ENCODE measurements around the gene MAD2L1. TPM values are rescaled to one million over a fixed set of nuclear protein-coding genes. Genes with fewer than 3 reads are reported as not detected.
"Not testable (repeated sequence)": the region's sequence is repeated elsewhere in the genome, so short reads cannot be mapped to it uniquely, and the experiment has no call there.

The MAD2L1 gene
- 10 to 100 TPM in 2 of 4 donors, 1 to 10 TPM in 2; 3.2 to 32.3 (median 18.4) TPM for polyA plus RNA-seq
- long read RNA-seq, donor 1, full-length matches to known transcripts: 49 of 49 reads
- long read RNA-seq, donor 1, partial matches to known transcripts: 0 of 49 reads
- long read RNA-seq, donor 1, other reads (novel, unspliced or antisense): 0 of 49 reads
- long read RNA-seq, donor 2, full-length matches to known transcripts: 5 of 5 reads
- long read RNA-seq, donor 2, partial matches to known transcripts: 0 of 5 reads
- long read RNA-seq, donor 2, other reads (novel, unspliced or antisense): 0 of 5 reads
- long read RNA-seq, donor 3, full-length matches to known transcripts: 13 of 13 reads
- long read RNA-seq, donor 3, partial matches to known transcripts: 0 of 13 reads
- long read RNA-seq, donor 3, other reads (novel, unspliced or antisense): 0 of 13 reads
- long read RNA-seq, donor 4: 0 reads
- long read RNA-seq, donor 5, full-length matches to known transcripts: 6 of 6 reads
- long read RNA-seq, donor 5, partial matches to known transcripts: 0 of 6 reads
- long read RNA-seq, donor 5, other reads (novel, unspliced or antisense): 0 of 6 reads
- long read RNA-seq, donor 6, full-length matches to known transcripts: 10 of 10 reads
- long read RNA-seq, donor 6, partial matches to known transcripts: 0 of 10 reads
- long read RNA-seq, donor 6, other reads (novel, unspliced or antisense): 0 of 10 reads
- long read RNA-seq, donor 7, full-length matches to known transcripts: 36 of 36 reads
- long read RNA-seq, donor 7, partial matches to known transcripts: 0 of 36 reads
- long read RNA-seq, donor 7, other reads (novel, unspliced or antisense): 0 of 36 reads
- long read RNA-seq, donor 8, full-length matches to known transcripts: 4 of 4 reads
- long read RNA-seq, donor 8, partial matches to known transcripts: 0 of 4 reads
- long read RNA-seq, donor 8, other reads (novel, unspliced or antisense): 0 of 4 reads
- long read RNA-seq, donor 9, full-length matches to known transcripts: 4 of 4 reads
- long read RNA-seq, donor 9, partial matches to known transcripts: 0 of 4 reads
- long read RNA-seq, donor 9, other reads (novel, unspliced or antisense): 0 of 4 reads
- long read RNA-seq, donor 10, full-length matches to known transcripts: 34 of 34 reads
- long read RNA-seq, donor 10, partial matches to known transcripts: 0 of 34 reads
- long read RNA-seq, donor 10, other reads (novel, unspliced or antisense): 0 of 34 reads

DNA sequence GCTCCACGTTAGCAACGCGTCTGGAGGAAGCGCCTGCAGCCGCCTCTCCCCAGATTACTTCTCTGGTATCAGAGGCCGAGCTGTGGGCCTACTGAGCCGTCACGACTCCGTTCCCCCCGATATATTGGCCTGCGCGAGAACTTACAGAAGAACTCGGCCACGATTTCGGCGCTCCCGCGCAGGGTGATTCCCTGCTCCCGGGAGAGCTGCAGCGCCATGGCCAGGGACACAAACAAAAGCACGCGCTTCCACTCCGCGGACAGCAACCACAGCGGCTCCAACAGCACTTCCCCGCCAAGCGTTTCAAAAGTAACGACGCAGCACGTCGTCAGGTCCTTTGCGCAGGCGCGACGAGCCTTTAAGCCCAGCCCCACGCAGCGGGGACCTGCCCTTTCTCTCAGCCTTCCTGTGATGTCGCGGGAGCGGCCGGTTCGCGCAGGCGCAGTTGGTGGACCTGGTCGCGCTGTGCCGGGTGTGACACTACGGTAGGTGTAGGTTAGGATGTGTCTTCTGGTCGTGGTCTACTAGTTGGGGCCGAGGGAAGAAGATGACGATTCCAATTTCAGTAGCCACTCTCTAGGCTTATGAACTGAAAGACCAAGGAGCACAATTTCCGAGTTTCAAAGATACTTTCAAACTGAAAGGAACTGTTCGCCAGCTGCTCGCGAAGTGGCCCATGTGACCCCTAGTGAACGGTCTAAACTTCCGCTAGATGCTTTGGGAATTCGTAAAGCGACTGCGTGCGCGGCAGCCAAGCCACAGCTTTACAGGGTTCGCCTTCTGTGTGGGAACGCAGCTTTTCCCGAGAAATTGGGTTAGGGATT is at the start of gene MAD2L1:
Gene MAD2L1, minus strand, starts transcription at position 332 of the 824 bp plus-strand sequence. Its CDS starts 114 bp downstream, at position 218.
- no peak for FAIRE-seq
- DNase-seq: peak; percentile 99 to 100
- H3K27ac ChIP-seq (ENCODE audit: low read depth in 1 of 3, low read length in 2 of 3): peak within 1 kb of the TSS; percentile 94 to 97 (median 97)
- 0 to 1% (median 0%) methylated on average over 65 of the region's 65 CpGs for WGBS, 3 donors
- H3K4me1 ChIP-seq (ENCODE audit: control insufficient read depth in 3 of 3, insufficient read depth in 2 of 3, low read depth in 1 of 3, low read length in 2 of 3): peaks cover 0 to 13% (median 0%) of the 10 kb centered on the region in 3 donors
- no peaks in the 10 kb centered on the region for H3K36me3 ChIP-seq (ENCODE audit: control insufficient read depth in 3 of 3, insufficient read depth in 2 of 3, low read depth in 1 of 3, low read length in 3 of 3)
- no peaks in the 10 kb centered on the region for H3K9me3 ChIP-seq (ENCODE audit: control insufficient read depth in 2 of 2, insufficient read depth in 1 of 2, low read depth in 1 of 2, low read length in 1 of 2)
- peak within 1 kb of the TSS; percentile 62 to 77 (median 75) for H3K4me3 ChIP-seq (ENCODE audit: low read depth in 1 of 3, low read length in 3 of 3)
- no peaks in the 10 kb centered on the region for H3K27me3 ChIP-seq (ENCODE audit: control insufficient read depth in 3 of 3, insufficient read depth in 3 of 3, low read length in 3 of 3)

DNA sequence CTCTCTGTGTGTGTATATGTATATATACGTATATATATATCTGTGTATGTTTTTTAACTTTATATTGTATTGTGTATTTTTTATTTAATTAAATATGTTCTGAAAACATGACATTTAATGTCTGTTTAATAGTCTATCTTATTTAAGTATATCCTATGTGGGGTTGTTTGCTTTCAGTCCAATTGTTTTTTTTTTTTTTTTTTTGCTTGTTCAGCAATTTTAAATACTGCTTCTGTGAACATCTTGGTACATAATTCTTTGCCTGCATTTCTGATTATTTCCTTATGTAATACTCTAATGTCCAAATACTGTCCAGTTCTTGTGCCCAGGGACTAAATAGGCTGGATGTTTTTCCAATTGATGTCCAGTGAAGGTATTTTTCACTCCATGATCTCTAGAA is 45.1 kb upstream of the MAD2L1 start:
- peaks cover 0 to under 1% of the 10 kb centered on the region in 2 donors for H3K9me3 ChIP-seq (ENCODE audit: control insufficient read depth in 2 of 2, insufficient read depth in 1 of 2, low read depth in 1 of 2, low read length in 1 of 2)
- no peak overlapping the region for H3K4me3 ChIP-seq (ENCODE audit: low read depth in 1 of 3, low read length in 3 of 3)
- no peaks in the 10 kb centered on the region for H3K27me3 ChIP-seq (ENCODE audit: control insufficient read depth in 3 of 3, insufficient read depth in 3 of 3, low read length in 3 of 3)
- H3K27ac ChIP-seq (ENCODE audit: low read depth in 1 of 3, low read length in 2 of 3): no peak overlapping the region
- DNase-seq (no peak), FAIRE-seq (no peak)
- no peaks in the 10 kb centered on the region for H3K36me3 ChIP-seq (ENCODE audit: control insufficient read depth in 3 of 3, insufficient read depth in 2 of 3, low read depth in 1 of 3, low read length in 3 of 3)
- WGBS, 3 donors: 89 to 100% (median 93%) methylated on average over 1 of the region's 1 CpG
- no peaks in the 10 kb centered on the region for H3K4me1 ChIP-seq (ENCODE audit: control insufficient read depth in 3 of 3, insufficient read depth in 2 of 3, low read depth in 1 of 3, low read length in 2 of 3)

DNA sequence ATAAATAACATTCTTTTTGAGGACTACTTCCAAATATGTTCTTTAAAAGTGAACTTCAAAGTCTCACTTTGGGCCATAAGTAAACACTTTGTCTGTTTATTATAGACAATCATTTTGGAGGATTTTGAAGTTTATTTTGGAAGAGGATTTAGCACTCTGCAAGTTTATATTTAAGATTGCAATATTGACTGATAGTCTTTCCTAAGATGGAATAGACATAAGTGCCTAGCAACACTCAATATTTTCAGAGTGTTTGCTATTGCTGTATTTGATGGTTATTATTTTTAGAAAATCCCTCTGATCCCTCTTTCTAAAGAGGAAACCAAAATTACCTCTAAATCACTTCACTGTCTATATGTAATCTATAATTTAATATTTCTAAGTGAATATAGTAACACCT is 42.8 kb upstream of the MAD2L1 start:
- FAIRE-seq (no peak), DNase-seq (no peak)
- Histone ChIP-seq H3K9me3 (ENCODE audit: control insufficient read depth in 2 of 2, insufficient read depth in 1 of 2, low read depth in 1 of 2, low read length in 1 of 2) (no peaks in the 10 kb centered on the region), H3K27ac (ENCODE audit: low read depth in 1 of 3, low read length in 2 of 3) (no peak overlapping the region), H3K4me3 (ENCODE audit: low read depth in 1 of 3, low read length in 3 of 3) (no peak overlapping the region), H3K27me3 (ENCODE audit: control insufficient read depth in 3 of 3, insufficient read depth in 3 of 3, low read length in 3 of 3) (no peaks in the 10 kb centered on the region), H3K4me1 (ENCODE audit: control insufficient read depth in 3 of 3, insufficient read depth in 2 of 3, low read depth in 1 of 3, low read length in 2 of 3) (no peaks in the 10 kb centered on the region), H3K36me3 (ENCODE audit: control insufficient read depth in 3 of 3, insufficient read depth in 2 of 3, low read depth in 1 of 3, low read length in 3 of 3) (no peaks in the 10 kb centered on the region)

DNA sequence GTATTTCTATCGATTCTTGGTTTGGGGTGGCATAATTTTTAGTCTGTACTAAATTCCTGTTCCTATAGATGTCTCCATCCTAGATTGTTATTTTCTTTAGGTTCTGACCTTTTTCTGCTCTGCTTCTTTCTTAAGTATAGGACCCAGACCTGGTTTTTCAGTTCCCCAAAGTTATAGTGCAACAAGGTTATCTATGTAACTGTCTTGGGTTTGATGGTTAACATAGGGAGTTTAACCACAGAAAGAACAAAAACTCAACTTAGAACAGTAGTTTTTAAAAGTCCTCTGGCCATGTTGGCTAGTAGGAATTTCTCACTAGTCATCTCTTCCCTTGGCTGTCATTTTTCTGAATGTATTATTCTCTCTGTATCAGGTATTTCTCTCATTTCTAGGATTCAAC is 38.8 kb upstream of the MAD2L1 start:
- Histone ChIP-seq H3K4me1 (ENCODE audit: control insufficient read depth in 3 of 3, insufficient read depth in 2 of 3, low read depth in 1 of 3, low read length in 2 of 3) (no peaks in the 10 kb centered on the region), H3K4me3 (ENCODE audit: low read depth in 1 of 3, low read length in 3 of 3) (no peak overlapping the region), H3K36me3 (ENCODE audit: control insufficient read depth in 3 of 3, insufficient read depth in 2 of 3, low read depth in 1 of 3, low read length in 3 of 3) (no peaks in the 10 kb centered on the region), H3K27me3 (ENCODE audit: control insufficient read depth in 3 of 3, insufficient read depth in 3 of 3, low read length in 3 of 3) (no peaks in the 10 kb centered on the region), H3K9me3 (ENCODE audit: control insufficient read depth in 2 of 2, insufficient read depth in 1 of 2, low read depth in 1 of 2, low read length in 1 of 2) (no peaks in the 10 kb centered on the region), H3K27ac (ENCODE audit: low read depth in 1 of 3, low read length in 2 of 3) (no peak overlapping the region)
- 79 to 96% (median 94%) methylated on average over 1 of the region's 1 CpG for WGBS, 3 donors
- FAIRE-seq (no peak), DNase-seq (no peak)

DNA sequence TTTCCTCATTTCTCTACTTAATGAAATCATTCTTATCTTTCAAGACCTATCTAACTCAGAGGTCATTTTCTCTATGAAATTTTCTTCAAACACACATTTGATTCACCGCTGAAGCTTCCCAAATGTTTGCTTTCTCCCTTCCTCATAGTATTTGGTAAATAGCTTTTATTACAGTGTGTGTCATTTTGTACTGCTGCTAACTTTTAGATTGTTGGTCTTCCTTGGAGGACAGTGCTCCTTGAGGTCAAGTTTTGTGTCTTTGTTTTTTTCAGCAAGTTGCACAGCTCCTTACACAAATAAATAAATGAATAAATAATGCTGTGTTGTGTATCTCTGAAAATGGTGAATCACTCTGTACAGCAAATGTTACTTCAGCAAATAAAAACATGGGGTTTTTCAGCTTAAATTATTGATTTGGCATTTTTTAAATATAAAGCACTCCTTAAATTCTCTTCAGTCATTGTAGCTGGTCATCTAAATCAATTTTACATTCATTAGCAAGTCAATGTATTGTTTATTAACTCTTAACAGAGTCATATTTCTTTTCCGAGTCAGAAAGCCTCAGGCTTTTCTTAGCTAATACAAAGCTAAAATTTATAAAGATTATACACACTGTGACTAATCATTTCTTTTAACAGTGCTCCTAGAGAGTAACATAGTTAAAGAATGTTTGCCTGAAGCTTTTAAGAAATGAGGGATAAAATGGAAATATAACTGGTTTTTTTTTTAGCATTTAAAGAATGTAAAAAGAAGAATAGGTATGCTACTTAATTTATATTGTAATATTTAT is 30.1 kb upstream of the MAD2L1 start:
- no peak overlapping the region for H3K27ac ChIP-seq (ENCODE audit: low read depth in 1 of 3, low read length in 2 of 3)
- H3K4me3 ChIP-seq (ENCODE audit: low read depth in 1 of 3, low read length in 3 of 3): no peak overlapping the region
- H3K27me3 ChIP-seq (ENCODE audit: control insufficient read depth in 3 of 3, insufficient read depth in 3 of 3, low read length in 3 of 3): peaks cover 0 to 2% (median 0%) of the 10 kb centered on the region in 3 donors
- DNase-seq (no peak), FAIRE-seq (no peak)
- no peaks in the 10 kb centered on the region for H3K36me3 ChIP-seq (ENCODE audit: control insufficient read depth in 3 of 3, insufficient read depth in 2 of 3, low read depth in 1 of 3, low read length in 3 of 3)
- no peaks in the 10 kb centered on the region for H3K4me1 ChIP-seq (ENCODE audit: control insufficient read depth in 3 of 3, insufficient read depth in 2 of 3, low read depth in 1 of 3, low read length in 2 of 3)
- H3K9me3 ChIP-seq (ENCODE audit: control insufficient read depth in 2 of 2, insufficient read depth in 1 of 2, low read depth in 1 of 2, low read length in 1 of 2): no peaks in the 10 kb centered on the region
- 75 to 76% (median 75%) methylated on average over 2 of the region's 2 CpGs for WGBS, 3 donors

DNA sequence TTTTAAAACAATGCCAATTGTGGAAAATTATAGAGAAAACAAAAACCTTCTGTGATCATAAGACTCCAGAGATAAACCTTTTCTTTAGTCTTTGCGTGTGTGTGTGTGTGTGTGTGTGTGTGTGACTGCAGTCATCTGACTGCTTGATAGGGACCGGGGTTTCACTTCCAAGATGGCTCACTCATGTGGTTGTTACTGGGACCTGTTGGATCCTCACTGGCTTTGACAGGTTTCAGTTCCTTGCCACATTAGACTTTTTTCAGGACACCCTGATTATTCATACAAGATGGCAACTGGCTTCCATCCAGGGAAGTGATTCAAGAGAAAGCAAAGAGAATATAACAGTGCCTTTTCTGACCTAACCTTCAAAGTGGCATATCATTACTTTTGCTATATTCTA is 21.9 kb upstream of the MAD2L1 start:
- WGBS, 3 donors: 72 to 82% (median 79%) methylated on average over 2 of the region's 2 CpGs
- FAIRE-seq: no peak

DNA sequence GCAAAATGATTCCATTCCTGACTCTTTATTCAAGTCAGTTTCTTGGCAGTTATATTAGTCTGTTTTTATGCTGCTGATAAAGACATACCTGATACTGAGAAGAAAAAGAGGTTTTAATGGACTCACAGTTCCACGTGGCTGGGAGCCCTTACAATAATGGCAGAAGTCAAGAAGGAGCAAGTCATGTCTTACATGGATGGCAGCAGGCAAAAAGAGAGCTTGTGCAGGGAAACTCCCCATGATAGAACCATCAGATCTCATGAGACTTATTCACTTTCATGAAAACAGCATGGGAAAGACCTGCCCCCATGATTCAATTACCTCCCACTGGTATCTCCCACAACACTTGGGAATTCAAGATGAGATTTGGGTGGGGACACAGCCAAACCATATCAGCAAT is 21.4 kb upstream of the MAD2L1 start:
- FAIRE-seq; H3K36me3 ChIP-seq (ENCODE audit: control insufficient read depth in 3 of 3, insufficient read depth in 2 of 3, low read depth in 1 of 3, low read length in 3 of 3); H3K9me3 ChIP-seq (ENCODE audit: control insufficient read depth in 2 of 2, insufficient read depth in 1 of 2, low read depth in 1 of 2, low read length in 1 of 2); H3K27ac ChIP-seq (ENCODE audit: low read depth in 1 of 3, low read length in 2 of 3); H3K27me3 ChIP-seq (ENCODE audit: control insufficient read depth in 3 of 3, insufficient read depth in 3 of 3, low read length in 3 of 3); H3K4me1 ChIP-seq (ENCODE audit: control insufficient read depth in 3 of 3, insufficient read depth in 2 of 3, low read depth in 1 of 3, low read length in 2 of 3); H3K4me3 ChIP-seq (ENCODE audit: low read depth in 1 of 3, low read length in 3 of 3); DNase-seq: not testable (repeated sequence)
- 24 to 49% (median 45%) methylated on average over 1 of the region's 1 CpG for WGBS, 3 donors

More for the DNA sequence above, 21.9 kb upstream of the MAD2L1 start:
- no peak for DNase-seq
- H3K27ac ChIP-seq (ENCODE audit: low read depth in 1 of 3, low read length in 2 of 3): no peak overlapping the region
- no peaks in the 10 kb centered on the region for H3K27me3 ChIP-seq (ENCODE audit: control insufficient read depth in 3 of 3, insufficient read depth in 3 of 3, low read length in 3 of 3)
- no peaks in the 10 kb centered on the region for H3K36me3 ChIP-seq (ENCODE audit: control insufficient read depth in 3 of 3, insufficient read depth in 2 of 3, low read depth in 1 of 3, low read length in 3 of 3)
- peaks cover 0 to 4% of the 10 kb centered on the region in 2 donors for H3K9me3 ChIP-seq (ENCODE audit: control insufficient read depth in 2 of 2, insufficient read depth in 1 of 2, low read depth in 1 of 2, low read length in 1 of 2)
- H3K4me3 ChIP-seq (ENCODE audit: low read depth in 1 of 3, low read length in 3 of 3): no peak overlapping the region
- H3K4me1 ChIP-seq (ENCODE audit: control insufficient read depth in 3 of 3, insufficient read depth in 2 of 3, low read depth in 1 of 3, low read length in 2 of 3): no peaks in the 10 kb centered on the region
